ENCODE results near the gene RNF207. TPM values are rescaled to one million over a fixed set of nuclear protein-coding genes. Genes with fewer than 3 reads are reported as not detected.

RNF207 gene
- total RNA-seq, 1 experiment from 2014 or later, result 9.2 TPM

- peak; percentile 81; the same call in 1 of the 2 replicates for TF ChIP-seq RELA (CRISPR knock-in tag; IDR thresholded peaks at IDR 0.05; ENCODE audit: borderline replicate concordance)
- no peak for TF ChIP-seq ZNF138 (CRISPR knock-in tag; conservative IDR thresholded peaks at IDR 0.05)
- TF ChIP-seq HMGA2 (CRISPR knock-in tag; IDR thresholded peaks at IDR 0.05), result no peak; the same call in 1 of the 2 replicates
- TF ChIP-seq TEAD1 (CRISPR knock-in tag; IDR thresholded peaks at IDR 0.05), result peak; percentile 92
- no peak for TF ChIP-seq CTCF (IDR thresholded peaks at IDR 0.05)
- TF ChIP-seq STAT6 (CRISPR knock-in tag; conservative IDR thresholded peaks at IDR 0.05; ENCODE audit: low read depth), result no peak
- TF ChIP-seq ZNF121 (CRISPR knock-in tag; IDR thresholded peaks at IDR 0.05), result no peak
- no peak for TF ChIP-seq ATF3 (CRISPR knock-in tag; conservative IDR thresholded peaks at IDR 0.05)
- peak; percentile 60; the same call in 1 of the 2 replicates for TF ChIP-seq AFF4 (CRISPR knock-in tag; IDR thresholded peaks at IDR 0.05; ENCODE audit: borderline replicate concordance)
- peak; percentile 99 for TF ChIP-seq KAT7 (CRISPR knock-in tag; IDR thresholded peaks at IDR 0.05; ENCODE audit: borderline replicate concordance)
- no peak for TF ChIP-seq PRDM15 (CRISPR knock-in tag; IDR thresholded peaks at IDR 0.05)
- peak; percentile 54; the same call in 1 of the 2 replicates for TF ChIP-seq ZNF281 (CRISPR knock-in tag; IDR thresholded peaks at IDR 0.05)
- TF ChIP-seq CREM (CRISPR knock-in tag; IDR thresholded peaks at IDR 0.05), result peak; percentile 61; the same call in 1 of the 2 replicates
- 0 out of 2 replicates have a peak, but pooled peaks have one; percentile 27 for TF ChIP-seq ATF1 (CRISPR knock-in tag; IDR thresholded peaks at IDR 0.05)
- TF ChIP-seq ZNF396 (CRISPR knock-in tag; IDR thresholded peaks at IDR 0.05; ENCODE audit: borderline replicate concordance), result no peak
- peak; percentile 84; the same call in 1 of the 2 replicates for TF ChIP-seq NFE2L1 (CRISPR knock-in tag; IDR thresholded peaks at IDR 0.05)
- TF ChIP-seq ATF2 (CRISPR knock-in tag; IDR thresholded peaks at IDR 0.05; ENCODE audit: borderline replicate concordance, low read depth), result no peak
These were observed 6.4 kb upstream of the RNF207 start, which contains the start of gene RPL22 (continued) for GRCh38 chr1:6199298-6200187.

Data from WTC11 (cell line).